Measurements from ENCODE around the gene RP2. TPM values are rescaled to one million over a fixed set of nuclear protein-coding genes. Genes with fewer than 3 reads are reported as not detected.

Gene RP2
- total RNA-seq, 4 donors from 2014 or later, result 6.1 to 11.1 (median 8.7) TPM

- Histone ChIP-seq H3K27me3 (peaks cover 0 to 8% of the 10 kb centered on the region in 2 donors), H3K36me3 (no peaks in the 10 kb centered on the region), H3K4me1 (peaks cover 0 to 6% (median 0%) of the 10 kb centered on the region in 4 donors), H3K27ac (no peak overlapping the region), H3K4me3 (no peak overlapping the region), H3K9me3 (peaks cover 0 to 4% (median 0%) of the 10 kb centered on the region in 4 donors)
- WGBS, 2 donors, result 64 to 80% methylated on average over 2 of the region's 2 CpGs
- no peak for TF ChIP-seq EP300 (IDR thresholded peaks at IDR 0.05)
- no peak for DNase-seq (ENCODE audit: low spot score in 2 of 2)
Observed at GRCh38 chrX:46916273-46916672, 79.4 kb downstream of the RP2 start.

- peaks cover 0 to 6% (median 0%) of the 10 kb centered on the region in 4 donors for H3K4me1 ChIP-seq
- peaks cover 0 to 4% (median 0%) of the 10 kb centered on the region in 4 donors for H3K9me3 ChIP-seq
- H3K4me3 ChIP-seq, result no peak overlapping the region
- no peak for DNase-seq (ENCODE audit: low spot score in 2 of 2)
- H3K27me3 ChIP-seq, result peaks cover 0 to 8% of the 10 kb centered on the region in 2 donors
- TF ChIP-seq CTCF (IDR thresholded peaks at IDR 0.05) (no peak), EP300 (IDR thresholded peaks at IDR 0.05) (no peak), POLR2A (IDR thresholded peaks at IDR 0.05) (no peak)
- no peaks in the 10 kb centered on the region for H3K36me3 ChIP-seq
- WGBS, 2 donors, result 94 to 100% methylated on average over 1 of the region's 1 CpG
- H3K27ac ChIP-seq, result no peak overlapping the region
Observed at GRCh38 chrX:46917622-46918021, 80.8 kb downstream of the RP2 start.

GRCh38 chrX:46918434-46918833 is 81.6 kb downstream of the RP2 start:
- no peaks in the 10 kb centered on the region for H3K36me3 ChIP-seq
- H3K27me3 ChIP-seq, result peaks cover 0 to 8% of the 10 kb centered on the region in 2 donors
- peaks cover 0 to 6% (median 0%) of the 10 kb centered on the region in 4 donors for H3K4me1 ChIP-seq
- H3K9me3 ChIP-seq, result peaks cover 0 to 4% (median 0%) of the 10 kb centered on the region in 4 donors
- H3K27ac ChIP-seq, result no peak overlapping the region
- no peak overlapping the region for H3K4me3 ChIP-seq
- WGBS, 2 donors, result 89 to 100% methylated on average over 1 of the region's 1 CpG
- TF ChIP-seq CTCF (IDR thresholded peaks at IDR 0.05) (no peak), POLR2A (IDR thresholded peaks at IDR 0.05) (no peak), EP300 (IDR thresholded peaks at IDR 0.05) (no peak)
- DNase-seq (ENCODE audit: low spot score in 2 of 2), result no peak

GRCh38 chrX:46920235-46920634 is 83.4 kb downstream of the RP2 start:
- TF ChIP-seq CTCF (IDR thresholded peaks at IDR 0.05) (no peak), POLR2A (IDR thresholded peaks at IDR 0.05) (no peak), EP300 (IDR thresholded peaks at IDR 0.05) (no peak)
- no peak for DNase-seq (ENCODE audit: low spot score in 2 of 2)
- H3K36me3 ChIP-seq, result no peaks in the 10 kb centered on the region

GRCh38 chrX:46922611-46923010 is 85.8 kb downstream of the RP2 start:
- Histone ChIP-seq H3K9me3 (peaks cover 0 to 4% (median 0%) of the 10 kb centered on the region in 4 donors), H3K4me1 (no peaks in the 10 kb centered on the region), H3K4me3 (no peak overlapping the region), H3K36me3 (no peaks in the 10 kb centered on the region), H3K27me3 (no peaks in the 10 kb centered on the region), H3K27ac (no peak overlapping the region)
- TF ChIP-seq CTCF (IDR thresholded peaks at IDR 0.05) (no peak), EP300 (IDR thresholded peaks at IDR 0.05) (no peak), POLR2A (IDR thresholded peaks at IDR 0.05) (no peak)
- DNase-seq (ENCODE audit: low spot score in 2 of 2), result no peak
- 93 to 100% methylated on average over 1 of the region's 1 CpG for WGBS, 2 donors

More at GRCh38 chrX:46920235-46920634, 83.4 kb downstream of the RP2 start:
- Histone ChIP-seq H3K4me3 (no peak overlapping the region), H3K9me3 (peaks cover 0 to 4% (median 0%) of the 10 kb centered on the region in 4 donors), H3K27me3 (peaks cover 0 to 6% of the 10 kb centered on the region in 2 donors), H3K4me1 (no peaks in the 10 kb centered on the region), H3K27ac (no peak overlapping the region)
- 59 to 69% methylated on average over 4 of the region's 4 CpGs for WGBS, 2 donors

GRCh38 chrX:46927718-46928117 is 90.9 kb downstream of the RP2 start:
- DNase-seq (ENCODE audit: low spot score in 2 of 2), result no peak
- Histone ChIP-seq H3K9me3 (no peaks in the 10 kb centered on the region), H3K4me3 (no peak overlapping the region), H3K4me1 (no peaks in the 10 kb centered on the region), H3K27ac (no peak overlapping the region), H3K27me3 (no peaks in the 10 kb centered on the region), H3K36me3 (no peaks in the 10 kb centered on the region)
- 95 to 100% methylated on average over 2 to 3 of the region's 3 CpGs for WGBS, 2 donors
- no peak for TF ChIP-seq EP300 (IDR thresholded peaks at IDR 0.05)
- TF ChIP-seq POLR2A (IDR thresholded peaks at IDR 0.05), result no peak
- TF ChIP-seq CTCF (IDR thresholded peaks at IDR 0.05), result no peak

All from tibial nerve (tissue), 4 donors.